Mesothelial cell of epicardium (in vitro differentiated cells): ENCODE results near the gene CYLD. TPM values are rescaled to one million over a fixed set of nuclear protein-coding genes. Genes with fewer than 3 reads are reported as not detected.

Experiments
- DNase-seq, 2 experiments: peaks; one replicate each; pipeline ENCODE4 v3.0.0; 2021; ENCODE audit warnings: low spot score in 2 of 2; ENCODE audit not compliant: unreplicated experiment in 2 of 2
- H3K27ac Mint-ChIP-seq: 2 replicates; pipeline ENCODE4 v1.8.0; 2021; ENCODE audit warnings: mixed read lengths
- H3K27me3 Mint-ChIP-seq: 2 replicates; pipeline ENCODE4 v1.8.0; 2021; ENCODE audit warnings: low read depth, mixed read lengths
- H3K36me3 Mint-ChIP-seq: 2 replicates; pipeline ENCODE4 v1.8.0; 2021; ENCODE audit warnings: mixed read lengths
- H3K4me1 Mint-ChIP-seq: 2 replicates; pipeline ENCODE4 v1.8.0; 2021; ENCODE audit warnings: mixed read lengths
- H3K4me3 Mint-ChIP-seq: 2 replicates; pipeline ENCODE4 v1.8.0; 2021; ENCODE audit warnings: mild to moderate bottlenecking, moderate library complexity, mixed read lengths
- H3K9me3 Mint-ChIP-seq: 2 replicates; pipeline ENCODE4 v1.8.0; 2021; ENCODE audit warnings: mixed read lengths
- total RNA-seq: library from RNA; stranded (reverse); gene quantifications from 3 replicates; pipeline ENCODE4 v1.2.1, GENCODE V29; 2021
- TF ChIP-seq, protein P1 (sequence below): fragments of 200-600 bp; sonication (generic); IDR thresholded peaks from one replicate; pipeline ENCODE4 v1.5.0; 2021; ENCODE audit warnings: antibody characterized with exemption; ENCODE audit not compliant: unreplicated experiment

The CYLD gene
- total RNA-seq, 1 donor from 2014 or later: 20.6 TPM

DNA sequence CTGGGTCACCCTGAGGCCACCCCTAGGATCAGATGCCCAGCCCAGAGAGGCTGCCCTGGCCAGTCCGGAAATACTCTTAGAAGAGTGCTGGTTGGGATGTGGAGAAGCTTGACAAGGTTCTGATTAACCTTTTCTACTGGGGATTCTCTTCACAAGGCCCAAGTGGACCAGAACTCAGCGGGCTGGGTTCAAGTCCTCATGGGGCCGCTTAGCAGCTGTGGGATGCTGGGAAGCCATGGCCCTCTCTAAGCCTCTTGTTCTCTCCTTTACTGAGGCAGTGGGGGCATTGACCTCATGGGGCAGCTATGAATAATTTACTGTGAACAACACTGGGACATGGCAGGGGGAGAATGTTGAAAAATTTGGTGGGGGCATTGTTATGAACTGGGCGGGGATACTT lies 92.8 kb downstream of the CYLD start:
- Mint-ChIP-seq H3K36me3 (no peaks in the 10 kb centered on the region), H3K4me3 (no peak overlapping the region), H3K27me3 (peaks cover 19% of the 10 kb centered on the region), H3K4me1 (no peaks in the 10 kb centered on the region), H3K27ac (no peak overlapping the region), H3K9me3 (peaks cover 5% of the 10 kb centered on the region)
- no peak for DNase-seq
- TF ChIP-seq, protein P1, sequence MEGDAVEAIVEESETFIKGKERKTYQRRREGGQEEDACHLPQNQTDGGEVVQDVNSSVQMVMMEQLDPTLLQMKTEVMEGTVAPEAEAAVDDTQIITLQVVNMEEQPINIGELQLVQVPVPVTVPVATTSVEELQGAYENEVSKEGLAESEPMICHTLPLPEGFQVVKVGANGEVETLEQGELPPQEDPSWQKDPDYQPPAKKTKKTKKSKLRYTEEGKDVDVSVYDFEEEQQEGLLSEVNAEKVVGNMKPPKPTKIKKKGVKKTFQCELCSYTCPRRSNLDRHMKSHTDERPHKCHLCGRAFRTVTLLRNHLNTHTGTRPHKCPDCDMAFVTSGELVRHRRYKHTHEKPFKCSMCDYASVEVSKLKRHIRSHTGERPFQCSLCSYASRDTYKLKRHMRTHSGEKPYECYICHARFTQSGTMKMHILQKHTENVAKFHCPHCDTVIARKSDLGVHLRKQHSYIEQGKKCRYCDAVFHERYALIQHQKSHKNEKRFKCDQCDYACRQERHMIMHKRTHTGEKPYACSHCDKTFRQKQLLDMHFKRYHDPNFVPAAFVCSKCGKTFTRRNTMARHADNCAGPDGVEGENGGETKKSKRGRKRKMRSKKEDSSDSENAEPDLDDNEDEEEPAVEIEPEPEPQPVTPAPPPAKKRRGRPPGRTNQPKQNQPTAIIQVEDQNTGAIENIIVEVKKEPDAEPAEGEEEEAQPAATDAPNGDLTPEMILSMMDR: no peak

DNA sequence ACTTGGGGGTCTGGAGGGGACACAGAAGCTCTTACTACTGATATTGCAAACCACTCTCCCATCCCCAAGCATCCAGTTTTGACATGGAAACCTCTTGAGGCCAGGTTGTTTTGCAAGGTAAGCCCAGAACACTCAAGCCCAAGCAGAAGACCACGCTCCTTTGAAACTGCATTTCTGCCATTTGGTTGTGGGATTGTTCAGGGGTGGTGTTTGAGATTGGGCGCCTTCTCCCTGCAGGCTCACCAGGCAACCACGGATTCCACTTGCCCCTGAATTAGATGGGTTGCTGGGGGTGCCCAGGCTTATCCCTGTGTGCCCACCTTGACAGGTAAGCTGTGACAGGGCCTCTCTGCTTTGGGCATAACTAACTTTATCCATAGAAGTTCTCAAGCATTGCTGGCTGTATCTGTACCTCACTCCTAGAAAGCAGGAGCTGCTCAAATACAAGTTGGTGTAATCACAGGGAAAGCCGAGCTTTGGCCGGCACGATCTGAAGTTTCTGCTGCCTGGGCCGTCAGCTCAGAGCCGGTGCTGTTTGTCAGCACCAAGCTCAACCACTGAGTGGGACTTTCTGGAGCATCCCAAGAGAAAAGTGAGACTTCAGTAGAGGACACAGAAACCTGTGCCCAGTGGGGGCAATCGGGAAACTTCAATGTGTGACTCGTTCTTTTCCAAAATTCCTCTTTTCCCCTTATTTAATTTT lies 93.6 kb downstream of the CYLD start:
- Mint-ChIP-seq H3K27me3 (peaks cover 28% of the 10 kb centered on the region), H3K4me1 (no peaks in the 10 kb centered on the region)

GRCh38 chr16:50836121-50836621 lies 94.3 kb downstream of the CYLD start:
- Mint-ChIP-seq H3K4me1 (no peaks in the 10 kb centered on the region), H3K27ac (no peak overlapping the region), H3K36me3 (no peaks in the 10 kb centered on the region), H3K27me3 (peaks cover 34% of the 10 kb centered on the region), H3K9me3 (peaks cover 5% of the 10 kb centered on the region), H3K4me3 (no peak overlapping the region)
- TF ChIP-seq, protein P1: no peak
- DNase-seq: no peak

More for the DNA sequence above, 93.6 kb downstream of the CYLD start:
- Mint-ChIP-seq H3K27ac (no peak overlapping the region), H3K4me3 (no peak overlapping the region), H3K9me3 (peaks cover 5% of the 10 kb centered on the region), H3K36me3 (no peaks in the 10 kb centered on the region)
- TF ChIP-seq, protein P1: no peak
- no peak for DNase-seq

- DNase-seq: no peak
- Mint-ChIP-seq H3K27ac (no peak overlapping the region), H3K27me3 (peaks cover 44% of the 10 kb centered on the region), H3K4me1 (no peaks in the 10 kb centered on the region), H3K4me3 (no peak overlapping the region), H3K9me3 (peaks cover 5% of the 10 kb centered on the region), H3K36me3 (no peaks in the 10 kb centered on the region)
- TF ChIP-seq, protein P1: no peak
Observed at GRCh38 chr16:50837324-50837723, 95.4 kb downstream of the CYLD start.

GRCh38 chr16:50838165-50838564 lies 96.3 kb downstream of the CYLD start:
- no peak overlapping the region for H3K4me3 Mint-ChIP-seq

More at GRCh38 chr16:50838165-50838564, 96.3 kb downstream of the CYLD start:
- DNase-seq: no peak
- Mint-ChIP-seq H3K27ac (no peak overlapping the region), H3K36me3 (no peaks in the 10 kb centered on the region), H3K27me3 (peaks cover 52% of the 10 kb centered on the region), H3K9me3 (peaks cover 3% of the 10 kb centered on the region), H3K4me1 (no peaks in the 10 kb centered on the region)
- TF ChIP-seq, protein P1: no peak
